ENCODE results near the gene DRG2.

DRG2 gene

DNA sequence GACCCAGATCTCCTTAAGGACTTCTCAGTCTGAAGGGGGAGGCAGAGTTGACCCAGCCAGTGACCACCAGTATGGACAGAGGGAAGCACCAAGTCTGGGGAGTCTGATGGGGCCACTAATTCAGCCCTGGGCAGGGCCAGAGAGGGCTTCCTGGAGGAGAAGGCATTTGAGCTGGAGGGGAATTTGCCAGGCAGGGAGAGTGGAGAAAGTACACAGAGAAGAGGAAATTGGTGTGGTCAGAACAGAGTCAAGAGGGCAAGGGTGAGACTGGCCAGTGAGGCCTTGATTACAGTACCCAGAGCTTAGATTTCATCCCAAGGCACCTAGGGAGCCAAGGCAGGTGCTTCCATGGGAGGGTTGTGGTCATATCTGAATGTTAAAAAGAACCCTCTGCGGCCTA, 57.1 kb downstream of the DRG2 start:
- DNase-seq, result peak in 3 of 4 experiments; percentile 37 to 54 (median 49)

DNA sequence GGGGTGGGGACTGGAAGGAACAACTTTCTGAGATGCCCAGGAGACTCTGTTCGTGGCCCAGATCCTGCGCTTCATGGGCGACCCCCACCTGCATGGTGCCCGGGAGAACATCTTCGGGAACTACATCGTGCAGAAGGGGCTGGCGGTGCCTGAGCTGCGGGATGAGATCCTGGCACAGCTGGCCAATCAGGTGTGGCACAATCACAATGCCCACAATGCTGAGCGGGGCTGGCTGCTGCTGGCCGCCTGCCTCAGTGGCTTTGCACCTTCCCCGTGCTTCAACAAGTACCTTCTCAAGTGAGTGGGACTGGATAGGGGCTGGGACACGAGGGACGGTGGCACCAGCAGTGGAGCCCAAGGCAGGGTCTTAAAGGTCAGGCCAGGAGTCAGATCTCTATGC, 58.1 kb downstream of the DRG2 start:
- no peak for DNase-seq

DNA sequence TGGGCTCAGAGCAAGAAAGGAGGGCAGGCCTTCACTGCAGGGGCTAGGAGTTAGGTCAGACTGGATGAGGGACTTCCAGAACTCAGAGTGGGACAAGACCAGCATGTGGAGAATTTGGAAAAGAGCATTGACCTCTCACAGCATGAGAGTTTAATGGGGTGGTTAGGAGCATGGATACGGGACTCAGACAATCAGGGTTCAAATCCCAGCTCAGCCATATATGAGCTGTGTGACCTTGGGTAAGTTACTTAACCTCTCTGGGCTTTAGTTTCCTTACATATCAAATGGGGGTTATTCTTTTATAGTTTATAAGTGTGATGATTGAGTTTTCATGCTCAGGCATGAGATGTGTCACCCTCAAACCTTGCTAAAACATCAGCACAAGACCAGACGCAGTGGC, 58.5 kb downstream of the DRG2 start:
- DNase-seq, result no peak

DNA sequence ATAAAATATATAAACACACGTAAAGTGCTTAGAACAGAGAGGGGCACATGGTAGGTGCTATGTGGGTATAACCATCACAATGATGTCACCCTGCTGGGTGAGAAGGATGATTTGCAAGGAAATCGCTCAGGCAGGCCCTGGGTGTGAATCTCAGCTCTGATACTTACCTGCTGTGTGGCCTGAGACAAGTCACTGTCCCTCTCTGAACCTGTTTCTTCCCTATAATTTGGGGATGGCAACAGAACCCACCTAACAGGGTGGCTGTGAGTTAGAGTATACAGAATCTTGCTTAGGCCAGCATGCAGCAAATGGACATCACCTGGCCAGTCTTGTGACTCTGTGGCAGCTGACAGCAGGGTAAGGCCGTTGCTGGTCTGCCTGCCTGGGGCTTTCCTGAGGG, 59.2 kb downstream of the DRG2 start:
- no peak for DNase-seq

DNA sequence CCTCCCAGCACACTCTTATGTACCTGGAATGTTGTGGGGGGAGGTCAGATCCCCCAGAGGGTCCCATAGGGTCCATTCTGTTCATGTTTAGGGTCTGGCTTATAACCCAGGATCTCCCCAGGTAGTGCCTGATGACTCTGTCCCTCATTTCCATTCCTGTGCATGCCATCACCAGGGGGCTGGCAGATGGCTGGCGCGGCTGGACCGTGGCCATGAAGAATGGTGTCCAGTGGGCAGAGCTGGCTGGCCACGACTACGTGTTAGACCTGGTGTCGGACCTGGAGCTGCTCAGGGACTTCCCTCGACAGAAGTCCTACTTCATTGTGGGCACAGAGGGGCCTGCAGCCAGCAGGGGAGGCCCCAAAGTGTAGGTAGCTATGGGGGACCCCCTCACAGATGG, 60.8 kb downstream of the DRG2 start:
- no peak for DNase-seq

DNA sequence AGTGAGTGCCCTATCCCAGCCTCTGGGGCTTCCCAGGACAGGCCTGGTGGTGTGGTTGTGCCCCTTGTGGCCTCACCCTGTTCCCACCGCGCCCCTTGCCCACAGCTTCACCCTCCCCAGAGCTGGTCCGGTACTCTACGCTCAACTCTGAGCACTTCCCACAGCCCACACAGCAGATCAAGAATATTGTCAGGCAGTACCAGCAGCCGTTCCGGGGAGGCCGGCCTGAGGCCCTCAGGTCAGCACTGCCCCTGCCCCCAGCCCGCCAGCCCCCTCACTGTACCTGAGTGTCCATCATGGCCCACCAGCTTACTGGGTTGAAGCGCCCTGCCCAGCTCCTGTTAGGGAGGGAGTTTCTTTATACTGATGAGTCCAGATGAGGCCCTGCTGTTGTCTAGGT, 63.5 kb downstream of the DRG2 start:
- no peak for DNase-seq

DNA sequence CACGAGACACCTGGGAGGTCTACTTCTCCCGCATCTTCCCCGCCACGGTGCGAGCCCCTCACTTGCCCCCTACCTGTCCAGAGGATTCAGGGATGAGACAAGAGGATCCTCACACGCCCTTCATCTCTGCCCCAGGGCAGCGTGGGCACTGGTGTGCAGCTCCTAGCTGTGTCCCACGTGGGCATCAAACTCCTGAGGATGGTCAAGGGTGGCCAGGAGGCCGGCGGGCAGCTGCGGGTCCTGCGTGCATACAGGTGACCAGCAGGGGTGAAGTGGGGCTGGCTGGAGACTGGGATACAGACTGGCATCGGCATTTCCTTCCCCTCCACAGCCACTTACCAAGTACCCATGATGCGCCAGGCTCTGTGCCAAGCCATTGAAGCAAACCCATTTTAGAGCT, 67.4 kb downstream of the DRG2 start:
- no peak for DNase-seq

DNA sequence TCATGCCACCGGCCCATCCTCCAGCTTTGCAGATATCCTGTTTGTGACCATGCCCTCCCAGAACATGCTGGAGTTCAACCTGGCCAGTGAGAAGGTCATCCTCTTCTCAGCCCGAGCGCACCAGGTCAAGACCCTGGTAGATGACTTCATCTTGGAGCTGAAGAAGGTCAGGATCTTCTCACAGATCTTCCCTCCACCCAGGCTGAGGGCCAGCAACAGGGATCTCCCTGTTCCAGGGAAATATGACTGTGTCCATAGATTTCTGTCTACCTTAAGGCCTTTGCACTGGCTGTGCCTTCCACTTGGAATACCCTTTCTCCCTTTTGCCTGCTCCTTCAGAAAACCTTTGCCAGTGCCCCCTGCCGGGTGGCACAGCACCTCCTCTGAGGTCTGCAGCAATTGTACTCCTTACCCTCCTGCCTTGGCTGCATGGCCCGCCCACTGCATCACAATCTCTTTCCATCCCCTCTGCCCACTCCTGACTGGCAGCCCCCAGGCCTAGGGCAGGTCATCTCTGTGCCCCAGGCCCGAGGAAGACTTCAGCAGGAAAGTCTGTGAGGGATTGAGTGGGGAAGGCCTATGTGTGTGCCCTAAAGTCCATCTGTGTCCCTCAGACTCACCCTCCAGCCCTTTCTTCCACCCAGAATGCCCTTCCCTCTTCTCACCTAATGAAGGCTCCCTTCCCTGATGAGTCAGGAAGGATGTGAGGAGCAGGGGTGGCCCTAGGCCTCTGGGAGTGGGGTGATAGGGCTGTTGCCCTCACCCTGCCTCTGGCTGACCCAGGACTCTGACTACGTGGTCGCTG, 68.6 kb downstream of the DRG2 start:
- DNase-seq, result peak in 3 of 4 experiments; percentile 19 to 39 (median 34)

DNA sequence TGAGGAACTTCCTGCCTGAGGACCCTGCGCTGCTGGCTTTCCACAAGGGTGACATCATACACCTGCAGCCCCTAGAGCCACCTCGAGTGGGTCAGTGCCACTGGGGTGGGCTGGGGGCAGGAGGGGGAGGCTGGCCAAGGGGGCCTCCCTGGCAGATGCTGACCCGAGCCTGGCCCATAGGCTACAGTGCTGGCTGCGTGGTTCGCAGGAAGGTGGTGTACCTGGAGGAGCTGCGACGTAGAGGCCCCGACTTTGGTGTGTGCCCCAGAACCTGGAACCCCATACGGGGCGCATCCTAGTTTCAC, 69.2 kb downstream of the DRG2 start:
- DNase-seq, result no peak
